ENCODE data around the gene TAMALIN. TPM values are rescaled to one million over a fixed set of nuclear protein-coding genes. Genes with fewer than 3 reads are reported as not detected.

Gene TAMALIN
- total and polyA plus RNA-seq, 2 experiments from 2014 or later = 8.0 to 9.9 TPM

- H3K27me3 ChIP-seq = peaks cover 30% of the 10 kb centered on the region
- peak overlapping the region; percentile 98 for H3K4me2 ChIP-seq
- H3K79me2 ChIP-seq = no peaks in the 10 kb centered on the region
- TF ChIP-seq EZH2 (IDR thresholded peaks at IDR 0.05; ENCODE audit: borderline replicate concordance) (peak; percentile 75), EZH2phosphoT487 (IDR thresholded peaks at IDR 0.05; ENCODE audit: low read depth, severe bottlenecking, unreplicated experiment) (no peak)
- TF ChIP-seq, protein P1, sequence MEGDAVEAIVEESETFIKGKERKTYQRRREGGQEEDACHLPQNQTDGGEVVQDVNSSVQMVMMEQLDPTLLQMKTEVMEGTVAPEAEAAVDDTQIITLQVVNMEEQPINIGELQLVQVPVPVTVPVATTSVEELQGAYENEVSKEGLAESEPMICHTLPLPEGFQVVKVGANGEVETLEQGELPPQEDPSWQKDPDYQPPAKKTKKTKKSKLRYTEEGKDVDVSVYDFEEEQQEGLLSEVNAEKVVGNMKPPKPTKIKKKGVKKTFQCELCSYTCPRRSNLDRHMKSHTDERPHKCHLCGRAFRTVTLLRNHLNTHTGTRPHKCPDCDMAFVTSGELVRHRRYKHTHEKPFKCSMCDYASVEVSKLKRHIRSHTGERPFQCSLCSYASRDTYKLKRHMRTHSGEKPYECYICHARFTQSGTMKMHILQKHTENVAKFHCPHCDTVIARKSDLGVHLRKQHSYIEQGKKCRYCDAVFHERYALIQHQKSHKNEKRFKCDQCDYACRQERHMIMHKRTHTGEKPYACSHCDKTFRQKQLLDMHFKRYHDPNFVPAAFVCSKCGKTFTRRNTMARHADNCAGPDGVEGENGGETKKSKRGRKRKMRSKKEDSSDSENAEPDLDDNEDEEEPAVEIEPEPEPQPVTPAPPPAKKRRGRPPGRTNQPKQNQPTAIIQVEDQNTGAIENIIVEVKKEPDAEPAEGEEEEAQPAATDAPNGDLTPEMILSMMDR (IDR thresholded peaks at IDR 0.05; ENCODE audit: poor library complexity) = no peak
- no peaks in the 10 kb centered on the region for H3K9me3 ChIP-seq (ENCODE audit: low read depth)
- peak overlapping the region; percentile 35 for H2AFZ ChIP-seq
- peaks cover 20% of the 10 kb centered on the region for H3K4me1 ChIP-seq (ENCODE audit: insufficient read depth)
- H4K20me1 ChIP-seq (ENCODE audit: insufficient read depth, poor library complexity, severe bottlenecking) = no peaks in the 10 kb centered on the region
- peak overlapping the region; percentile 52 for H3K4me3 ChIP-seq
- DNase-seq (ENCODE audit: low spot score) = no peak
- H3K36me3 ChIP-seq (replicated peaks; ENCODE audit: insufficient read depth, low read depth) = no peaks in the 10 kb centered on the region
- no peak overlapping the region for H3K27ac ChIP-seq
- H3K9me2 ChIP-seq (replicated peaks; ENCODE audit: insufficient read depth) = no peaks in the 10 kb centered on the region
- WGBS (ENCODE audit: low lambda C conversion rate, missing lambda C conversion rate) = 13% methylated on average over 27 of the region's 72 CpGs
Observed at GRCh38 chr12:52007158-52007921, 594 bp downstream of the TAMALIN start.

GRCh38 chr12:52007982-52008510 lies 1.3 kb downstream of the TAMALIN start:
- Histone ChIP-seq H3K79me2 (no peaks in the 10 kb centered on the region), H4K20me1 (ENCODE audit: insufficient read depth, poor library complexity, severe bottlenecking) (no peaks in the 10 kb centered on the region), H3K9me3 (ENCODE audit: low read depth) (no peaks in the 10 kb centered on the region), H3K27ac (no peak overlapping the region), H3K27me3 (peaks cover 30% of the 10 kb centered on the region), H3K9me2 (replicated peaks; ENCODE audit: insufficient read depth) (no peaks in the 10 kb centered on the region), H3K4me3 (peak overlapping the region; percentile 52), H2AFZ (no peak overlapping the region), H3K36me3 (replicated peaks; ENCODE audit: insufficient read depth, low read depth) (no peaks in the 10 kb centered on the region), H3K4me2 (peak overlapping the region; percentile 98), H3K4me1 (ENCODE audit: insufficient read depth) (peaks cover 20% of the 10 kb centered on the region)
- WGBS (ENCODE audit: low lambda C conversion rate, missing lambda C conversion rate) = 63% methylated on average over 5 of the region's 5 CpGs
- TF ChIP-seq, protein P1 (IDR thresholded peaks at IDR 0.05; ENCODE audit: poor library complexity) = no peak
- TF ChIP-seq EZH2 (IDR thresholded peaks at IDR 0.05; ENCODE audit: borderline replicate concordance) (no peak), EZH2phosphoT487 (IDR thresholded peaks at IDR 0.05; ENCODE audit: low read depth, severe bottlenecking, unreplicated experiment) (no peak)
- no peak for DNase-seq (ENCODE audit: low spot score)

DNA sequence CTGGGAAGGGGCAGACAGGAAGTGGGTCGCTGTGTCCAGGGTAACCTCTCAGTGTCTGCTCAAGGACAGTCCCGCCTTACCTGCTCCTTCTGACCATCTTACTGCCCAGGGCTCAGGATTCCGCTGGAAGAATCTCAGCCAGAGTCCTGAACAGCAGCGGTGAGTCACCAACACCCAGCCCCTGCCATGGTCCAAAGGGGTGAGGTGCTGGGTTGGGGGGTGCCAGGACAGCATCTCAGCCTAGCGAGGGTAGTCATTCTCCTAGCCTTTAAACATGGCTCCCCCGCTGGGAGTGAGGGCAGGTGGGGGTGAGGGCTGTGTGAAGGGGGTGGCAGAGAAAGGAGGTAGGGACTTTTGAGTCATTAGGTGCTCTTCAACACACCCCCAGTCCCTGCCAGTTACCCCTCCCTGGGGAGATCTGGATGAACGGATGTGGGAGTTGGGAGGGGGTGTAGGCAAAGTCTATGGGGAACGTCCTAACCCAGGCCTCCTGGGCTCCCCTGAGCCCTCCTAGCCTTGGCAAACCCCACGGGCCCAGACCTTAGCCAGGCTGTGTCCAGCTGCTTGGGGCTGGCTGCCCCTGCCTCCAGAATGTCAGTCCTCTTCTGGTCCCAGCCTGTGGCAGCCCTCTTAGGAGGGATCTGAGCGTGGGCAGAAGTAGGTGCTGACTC lies 2.5 kb downstream of the TAMALIN start:
- Histone ChIP-seq H3K27me3 (peaks cover 33% of the 10 kb centered on the region), H3K4me1 (ENCODE audit: insufficient read depth) (peaks cover 20% of the 10 kb centered on the region), H3K79me2 (no peaks in the 10 kb centered on the region), H3K9me2 (replicated peaks; ENCODE audit: insufficient read depth) (no peaks in the 10 kb centered on the region), H4K20me1 (ENCODE audit: insufficient read depth, poor library complexity, severe bottlenecking) (no peaks in the 10 kb centered on the region), H3K4me2 (peak overlapping the region; percentile 64), H3K36me3 (replicated peaks; ENCODE audit: insufficient read depth, low read depth) (no peaks in the 10 kb centered on the region), H3K27ac (peak overlapping the region; percentile 92), H2AFZ (no peak overlapping the region), H3K9me3 (ENCODE audit: low read depth) (no peaks in the 10 kb centered on the region), H3K4me3 (no peak overlapping the region)
- no peak for DNase-seq (ENCODE audit: low spot score)
- no peak for TF ChIP-seq EZH2phosphoT487 (IDR thresholded peaks at IDR 0.05; ENCODE audit: low read depth, severe bottlenecking, unreplicated experiment)
- TF ChIP-seq, protein P1 (IDR thresholded peaks at IDR 0.05; ENCODE audit: poor library complexity) = no peak
- TF ChIP-seq EZH2 (IDR thresholded peaks at IDR 0.05; ENCODE audit: borderline replicate concordance) = no peak
- 89% methylated on average over 10 of the region's 10 CpGs for WGBS (ENCODE audit: low lambda C conversion rate, missing lambda C conversion rate)
